K562 (cell line): ENCODE results near the gene ZNF776. TPM values are rescaled to one million over a fixed set of nuclear protein-coding genes. Genes with fewer than 3 reads are reported as not detected.
A peak's percentile ranks its signal among the peaks of the same experiment; 100 is the strongest.

ENCODE experiments used
- ATAC-seq: fragments of 200-7000 bp; cut with Tn5 transposase; 3 replicates; pipeline ENCODE4 v1.9.1; 2020; ENCODE audit warnings: moderate library complexity
- BruUV-seq: library from RNA; stranded (reverse); fragments of 400-500 nt; replicated peaks from 2 replicates; lab custom pipeline; 2021; lab: Mats Ljungman, UMichigan
- CTCF ChIA-PET: fragments of 300-600 bp; formaldehyde crosslinking; extraction: SDS; loops from one replicate; lab custom pipeline; 2021; ENCODE audit warnings: low intra/inter-chr PET ratio; lab: Yijun Ruan, JAX
- POLR2A ChIA-PET: fragments of 300-600, 350-650 bp; sonication (Branson Sonifier 250); formaldehyde crosslinking; extraction: SDS; loops from one replicate; lab custom pipeline; 2021; ENCODE audit warnings: antibody characterized with exemption, inconsistent platforms; lab: Yijun Ruan, JAX
- DNase-seq, 4 experiments: peaks; one replicate each; pipeline versions ENCODE4 v3.0.0 to v3.0.0-alpha.2; 2011 to 2018; ENCODE audit warnings: low spot score in 3 of 4, mixed read lengths in 3 of 4; ENCODE audit errors: extremely low read depth in 1 of 4
- FAIRE-seq: peaks from 2 replicates; lab custom pipeline; 2011; peaks lifted over from hg19 to GRCh38; lab: Jason Lieb, UNC
- H2AFZ ChIP-seq: 2 replicates; pipeline ENCODE4 v1.6.0; 2011; ENCODE audit warnings: low read depth, low read length, control low read depth, inconsistent platforms
- H3K27ac ChIP-seq: fragments of 200-600 bp; 3 replicates; pipeline ENCODE4 v1.8.0; 2011; ENCODE audit warnings: low read depth, mild to moderate bottlenecking, control low read depth, inconsistent platforms, low read length, moderate library complexity, mixed read lengths; ENCODE audit errors: extremely low read depth
- H3K27me3 ChIP-seq, 2 experiments: fragments of 300-600 bp in 1 of 2; 2 replicates in 1 of 2; 3 replicates in 1 of 2; pipeline versions ENCODE4 v1.6.0 to v1.8.0; 2011; ENCODE audit warnings: inconsistent platforms in 2 of 2, low read length in 2 of 2, mild to moderate bottlenecking in 1 of 2, mixed read lengths in 1 of 2, moderate library complexity in 1 of 2; ENCODE audit not compliant: control insufficient read depth in 2 of 2, insufficient read depth in 2 of 2
- H3K36me3 ChIP-seq: fragments of 300-600 bp; 3 replicates; pipeline ENCODE4 v1.8.0; 2011; ENCODE audit warnings: mild to moderate bottlenecking, low read length, inconsistent platforms; ENCODE audit not compliant: control insufficient read depth, insufficient read depth
- H3K4me1 ChIP-seq, 2 experiments: fragments of 200-600 bp in 1 of 2; replicated peaks in 1 of 2; 2 replicates in 1 of 2; 3 replicates in 1 of 2; pipeline versions ENCODE4 v1.5.1 to v1.8.0; 2011; ENCODE audit warnings: inconsistent platforms in 2 of 2, low read length in 2 of 2, mild to moderate bottlenecking in 1 of 2, mixed read lengths in 1 of 2, moderate library complexity in 1 of 2; ENCODE audit not compliant: control insufficient read depth in 2 of 2, insufficient read depth in 2 of 2
- H3K4me2 ChIP-seq: 2 replicates; pipeline ENCODE4 v1.6.1; 2011; ENCODE audit warnings: low read length, control low read depth, inconsistent platforms, mixed read lengths; ENCODE audit not compliant: insufficient read depth
- H3K4me3 ChIP-seq: fragments of 200-600 bp; sonication (generic), shearing (Covaris generic); 2 replicates; pipeline ENCODE4 v1.5.1; 2016; ENCODE audit warnings: control low read depth, inconsistent platforms
- H3K79me2 ChIP-seq: fragments of 200-600 bp; 3 replicates; pipeline ENCODE4 v1.8.0; 2011; ENCODE audit warnings: low read length, inconsistent platforms; ENCODE audit not compliant: control insufficient read depth, insufficient read depth
- H3K9ac ChIP-seq, 2 experiments: 2 replicates each; pipeline versions ENCODE4 v1.6.0 to v1.6.1; 2011; ENCODE audit warnings: low read depth in 2 of 2, low read length in 2 of 2, control low read depth in 1 of 2, inconsistent platforms in 1 of 2, mild to moderate bottlenecking in 1 of 2, mixed read lengths in 1 of 2; ENCODE audit not compliant: insufficient read depth in 1 of 2
- H3K9me1 ChIP-seq: one replicate; pipeline ENCODE4 v1.6.0; 2011; ENCODE audit warnings: inconsistent platforms, mild to moderate bottlenecking, low read length, moderate library complexity; ENCODE audit not compliant: control insufficient read depth, insufficient read depth
- H3K9me3 ChIP-seq: replicated peaks from 2 replicates; pipeline ENCODE4 v1.5.1; 2011; ENCODE audit warnings: low read depth, low read length, inconsistent platforms; ENCODE audit not compliant: control insufficient read depth, insufficient read depth
- H4K20me1 ChIP-seq: replicated peaks from 2 replicates; pipeline ENCODE4 v1.6.1; 2011; ENCODE audit warnings: low read length, inconsistent platforms, mixed read lengths; ENCODE audit not compliant: control insufficient read depth, insufficient read depth
- BCL6 ChIP-seq: fragments of 250-450 bp; sonication (Bioruptor Pico); IDR thresholded peaks from 2 replicates; pipeline ENCODE4 v1.4.0; 2020
- DDX20 ChIP-seq: fragments of 450-650 bp; IDR thresholded peaks from 2 replicates; pipeline ENCODE4 v1.6.1; 2016; ENCODE audit warnings: missing genetic modification characterization, low read depth, mild to moderate bottlenecking, missing compliant biosample characterization, moderate library complexity
- HDGF ChIP-seq: fragments of 450-650 bp; IDR thresholded peaks from 2 replicates; pipeline ENCODE4 v1.6.1; 2016
- NCOA2 ChIP-seq, 2 experiments: fragments of 450-650 bp; IDR thresholded peaks; 2 replicates each; pipeline ENCODE4 v1.6.1; 2018; ENCODE audit warnings: mild to moderate bottlenecking in 2 of 2, moderate library complexity in 1 of 2; ENCODE audit not compliant: partially characterized antibody in 2 of 2
- PHB ChIP-seq: fragments of 250-450 bp; sonication (Bioruptor Pico); IDR thresholded peaks from 2 replicates; pipeline ENCODE4 v1.5.0; 2021
- SMARCB1 ChIP-seq: IDR thresholded peaks from 2 replicates; pipeline ENCODE4 v1.6.1; 2011; ENCODE audit warnings: improper control_type of control experiment, low read depth; ENCODE audit not compliant: insufficient read length
- ZBTB11 ChIP-seq, 3 experiments: fragments of 200-800 bp in 1 of 3; fragments of 250-450 bp in 1 of 3; fragments of 450-650 bp in 1 of 3; sonication (Bioruptor Pico) in 1 of 3; sonication (Bioruptor generic) in 1 of 3; formaldehyde crosslinking in 1 of 3; IDR thresholded peaks; 2 replicates each; pipeline versions ENCODE4 v1.6.1 to v1.8.0; 2016 to 2022; ENCODE audit warnings: mild to moderate bottlenecking in 2 of 3, missing genetic modification characterization in 2 of 3, missing compliant biosample characterization in 1 of 3, moderate library complexity in 1 of 3
- WGBS: fragments of 100-300 bp; shearing (Covaris generic); methylation state at CpG from one replicate; pipeline ENCODE4 v1.1.6; 2016; ENCODE audit warnings: low coverage, mixed read lengths; ENCODE audit not compliant: insufficient coverage; ENCODE audit errors: missing lambda C conversion rate; 5-methylcytosine and 5-hydroxymethylcytosine counted together
- in situ Hi-C: fragments of 300-500 bp; cut with MboI; formaldehyde crosslinking; loops from 4 replicates; pipeline ENCODE4 v1.15.0; 2018; ENCODE audit warnings: inconsistent platforms, mixed read lengths
- intact Hi-C: fragments of 100-400 bp; cut with micrococcal nuclease; formaldehyde crosslinking; loops from 2 replicates; pipeline ENCODE4 v1.14.2; 2022
- polyA plus RNA-seq, 8 experiments: library from polyadenylated mRNA; depleted of rRNA in 4 of 8; stranded (reverse) in 5 of 8; unstranded in 3 of 8; fragments of >200 nt; fragmentation: Nextera tagmentation in 2 of 8; fragmentation: Illumina TruSeq in 1 of 8; extraction: Ambion mirVana in 2 of 8; extraction: Trizol in 1 of 8; gene quantifications; 2 replicates each; pipeline versions ENCODE4 v1.2.1 to v1.2.3, GENCODE V29; 2011 to 2014; ENCODE audit warnings: inconsistent platforms in 1 of 8, missing spikeins in 1 of 8
- total RNA-seq, 7 experiments: library from RNA; depleted of rRNA in 6 of 7; stranded (reverse); fragments of >200 nt in 6 of 7; fragmentation: Illumina TruSeq in 2 of 7; extraction: Trizol in 2 of 7; gene quantifications; 2 replicates each; pipeline versions ENCODE4 v1.2.1 to v1.2.3, GENCODE V29; 2011 to 2021; ENCODE audit warnings: low replicate concordance in 1 of 7

Gene ZNF776
- total and polyA plus RNA-seq, 9 of the 15 experiments (the other 6 are each of a cell fraction or from before 2014, with no cell fraction given): 2.2 to 16.9 (median 8.2) TPM

GRCh38 chr19:57748029-57748428, 1.4 kb downstream of the ZNF776 start (continued):
- TF ChIP-seq ZBTB11 (CRISPR knock-in tag; IDR thresholded peaks at IDR 0.05) (no peak), PHB (no peak), NCOA2 (IDR thresholded peaks at IDR 0.05; ENCODE audit: partially characterized antibody in 2 of 2) (no peak), BCL6 (CRISPR knock-in tag) (no peak), HDGF (no peak), SMARCB1 (no peak), DDX20 (tag) (no peak)

GRCh38 chr19:57754091-57754673, 7.6 kb downstream of the ZNF776 start:
- Histone ChIP-seq H3K9me1 (no peaks in the 10 kb centered on the region), H3K9me3 (peaks cover 35% of the 10 kb centered on the region), H3K4me2 (no peak overlapping the region), H4K20me1 (no peaks in the 10 kb centered on the region), H3K27me3 (no peaks in the 10 kb centered on the region; a peak in 1 of 5 replicates), H3K36me3 (peaks cover 77% of the 10 kb centered on the region), H3K27ac (no peak overlapping the region), H3K4me3 (no peak overlapping the region), H2AFZ (no peak overlapping the region), H3K9ac (no peak overlapping the region), H3K79me2 (peaks cover 7% of the 10 kb centered on the region; the same call in 2 of the 3 replicates), H3K4me1 (no peaks in the 10 kb centered on the region)
- FAIRE-seq: peak; percentile 6
- POLR2A ChIA-PET: no interaction called here
- WGBS: 89% methylated on average over 10 of the region's 10 CpGs
- no peak for DNase-seq
- CTCF ChIA-PET: no interaction called here
- BruUV-seq: no TSS peak
- intact Hi-C loops (no loop called here), in situ Hi-C loops (no loop called here)
- no peak for ATAC-seq
